ENCODE measurements around the gene TET3.

Gene TET3

GRCh38 chr2:74026687-74027241 is 42.1 kb downstream of the TET3 start:
- Histone ChIP-seq H3K27ac (ENCODE audit: poor library complexity, severe bottlenecking) (no peak overlapping the region), H3K4me3 (ENCODE audit: severe bottlenecking) (no peak overlapping the region), H3K4me1 (ENCODE audit: insufficient read depth, poor library complexity, severe bottlenecking) (peaks cover 3% of the 10 kb centered on the region), H3K36me3 (ENCODE audit: low read depth) (no peaks in the 10 kb centered on the region), H3K27me3 (ENCODE audit: insufficient read depth, poor library complexity, severe bottlenecking) (no peaks in the 10 kb centered on the region), H3K9me3 (ENCODE audit: severe bottlenecking) (no peaks in the 10 kb centered on the region)
- DNase-seq (ENCODE audit: low spot score) (no peak), ATAC-seq (ENCODE audit: low read depth) (no peak)
- TF ChIP-seq CTCF (IDR thresholded peaks at IDR 0.05; ENCODE audit: poor library complexity, severe bottlenecking) = no peak

- H3K27me3 ChIP-seq (ENCODE audit: insufficient read depth, poor library complexity, severe bottlenecking) = no peaks in the 10 kb centered on the region
- TF ChIP-seq CTCF (IDR thresholded peaks at IDR 0.05; ENCODE audit: poor library complexity, severe bottlenecking) = no peak
- no peaks in the 10 kb centered on the region for H3K36me3 ChIP-seq (ENCODE audit: low read depth)
- peaks cover 3% of the 10 kb centered on the region for H3K4me1 ChIP-seq (ENCODE audit: insufficient read depth, poor library complexity, severe bottlenecking)
- H3K9me3 ChIP-seq (ENCODE audit: severe bottlenecking) = no peaks in the 10 kb centered on the region
- H3K4me3 ChIP-seq (ENCODE audit: severe bottlenecking) = no peak overlapping the region
- DNase-seq (ENCODE audit: low spot score) (no peak), ATAC-seq (ENCODE audit: low read depth) (no peak)
- H3K27ac ChIP-seq (ENCODE audit: poor library complexity, severe bottlenecking) = no peak overlapping the region
These were observed 42.8 kb downstream of the TET3 start for GRCh38 chr2:74027496-74027895.

GRCh38 chr2:74028290-74028689 is 43.6 kb downstream of the TET3 start:
- Histone ChIP-seq H3K4me3 (ENCODE audit: severe bottlenecking) (no peak overlapping the region), H3K9me3 (ENCODE audit: severe bottlenecking) (no peaks in the 10 kb centered on the region), H3K36me3 (ENCODE audit: low read depth) (no peaks in the 10 kb centered on the region), H3K27me3 (ENCODE audit: insufficient read depth, poor library complexity, severe bottlenecking) (no peaks in the 10 kb centered on the region), H3K4me1 (ENCODE audit: insufficient read depth, poor library complexity, severe bottlenecking) (peaks cover 3% of the 10 kb centered on the region), H3K27ac (ENCODE audit: poor library complexity, severe bottlenecking) (no peak overlapping the region)
- DNase-seq (ENCODE audit: low spot score) = no peak
- no peak for TF ChIP-seq CTCF (IDR thresholded peaks at IDR 0.05; ENCODE audit: poor library complexity, severe bottlenecking)
- no peak for ATAC-seq (ENCODE audit: low read depth)

- Histone ChIP-seq H3K27ac (ENCODE audit: poor library complexity, severe bottlenecking) (no peak overlapping the region), H3K4me3 (ENCODE audit: severe bottlenecking) (no peak overlapping the region), H3K27me3 (ENCODE audit: insufficient read depth, poor library complexity, severe bottlenecking) (no peaks in the 10 kb centered on the region), H3K9me3 (ENCODE audit: severe bottlenecking) (no peaks in the 10 kb centered on the region), H3K36me3 (ENCODE audit: low read depth) (no peaks in the 10 kb centered on the region), H3K4me1 (ENCODE audit: insufficient read depth, poor library complexity, severe bottlenecking) (peaks cover 3% of the 10 kb centered on the region)
- no peak for DNase-seq (ENCODE audit: low spot score)
- no peak for TF ChIP-seq CTCF (IDR thresholded peaks at IDR 0.05; ENCODE audit: poor library complexity, severe bottlenecking)
- no peak for ATAC-seq (ENCODE audit: low read depth)
These were observed 44.0 kb downstream of the TET3 start for GRCh38 chr2:74028741-74029140.

- Histone ChIP-seq H3K4me3 (ENCODE audit: severe bottlenecking) (no peak overlapping the region), H3K27ac (ENCODE audit: poor library complexity, severe bottlenecking) (no peak overlapping the region), H3K4me1 (ENCODE audit: insufficient read depth, poor library complexity, severe bottlenecking) (peaks cover 3% of the 10 kb centered on the region), H3K27me3 (ENCODE audit: insufficient read depth, poor library complexity, severe bottlenecking) (no peaks in the 10 kb centered on the region), H3K9me3 (ENCODE audit: severe bottlenecking) (no peaks in the 10 kb centered on the region), H3K36me3 (ENCODE audit: low read depth) (no peaks in the 10 kb centered on the region)
- no peak for TF ChIP-seq CTCF (IDR thresholded peaks at IDR 0.05; ENCODE audit: poor library complexity, severe bottlenecking)
- DNase-seq (ENCODE audit: low spot score) (no peak), ATAC-seq (ENCODE audit: low read depth) (no peak)
These were observed 45.1 kb downstream of the TET3 start for GRCh38 chr2:74029714-74030397.

All from RWPE2 (cell line).